Stomach (tissue), 4 donors: Measurements from ENCODE around the gene CTAGE9.

Source experiments
- CTCF ChIP-seq, 7 experiments: fragments of 450-650 bp in 4 of 7; fragments of 200-600 bp in 3 of 7; sonication (generic) in 3 of 7; IDR thresholded peaks; one replicate each; pipeline ENCODE4 v1.5.1; 2016 to 2019; ENCODE audit warnings: antibody characterized with exemption in 7 of 7, control low read depth in 2 of 7, mild to moderate bottlenecking in 1 of 7
- EP300 ChIP-seq: sonication (generic); formaldehyde crosslinking; IDR thresholded peaks from one replicate; pipeline ENCODE4 v1.6.1; 2017; ENCODE audit warnings: antibody characterized with exemption
- POLR2A ChIP-seq, 4 donors: fragments of 450-650 bp; IDR thresholded peaks; one replicate each; pipeline ENCODE4 v1.6.1; 2016; ENCODE audit warnings: antibody characterized with exemption in 4 of 4, control low read depth in 2 of 4, mild to moderate bottlenecking in 1 of 4, moderate library complexity in 1 of 4
- POLR2AphosphoS5 ChIP-seq, 3 donors: sonication (generic); formaldehyde crosslinking; IDR thresholded peaks; one replicate each; pipeline ENCODE4 v1.6.1; 2016; ENCODE audit warnings: antibody characterized with exemption in 3 of 3

DNA sequence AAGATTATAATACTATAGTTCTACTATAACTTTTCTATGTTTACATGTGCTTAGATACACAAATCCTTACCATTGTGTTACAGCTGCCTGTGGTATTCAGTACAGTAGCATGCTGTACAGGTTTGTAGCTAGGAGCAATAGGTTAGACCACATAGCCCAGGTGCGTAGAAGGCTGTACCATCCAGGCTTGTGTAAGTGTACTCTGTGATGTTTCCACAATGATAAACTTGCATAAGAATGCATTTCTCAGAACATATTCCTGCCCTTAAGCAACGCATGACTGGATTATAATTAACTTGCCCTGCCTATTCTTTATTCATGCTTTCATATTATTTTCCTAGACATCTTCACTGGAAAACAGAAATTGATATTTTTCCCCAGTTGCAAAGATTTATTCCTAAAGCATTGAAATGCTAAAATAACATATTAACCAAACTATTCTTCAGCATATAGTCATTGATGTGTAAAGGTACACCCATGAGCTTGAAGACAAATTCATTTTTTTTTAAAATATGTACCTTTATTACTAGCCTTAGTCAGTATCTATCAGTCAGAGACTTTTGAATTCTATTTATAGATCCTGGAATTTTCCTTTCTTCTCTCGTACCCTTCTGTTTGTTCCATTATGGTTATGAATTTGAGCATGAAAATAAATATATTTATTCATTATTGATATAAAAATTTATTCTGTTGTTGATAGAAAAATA, 7.2 kb upstream of the CTAGE9 start:
- TF ChIP-seq CTCF (IDR thresholded peaks at IDR 0.05) (no peak), POLR2AphosphoS5 (IDR thresholded peaks at IDR 0.05) (no peak), EP300 (no peak), POLR2A (IDR thresholded peaks at IDR 0.05) (no peak)
